ENCODE data around the gene C1QTNF3. TPM values are rescaled to one million over a fixed set of nuclear protein-coding genes. Genes with fewer than 3 reads are reported as not detected.

C1QTNF3 gene
- total RNA-seq, 2 donors from 2014 or later, result 2.7 to 4.6 TPM

- TF ChIP-seq CTCF (IDR thresholded peaks at IDR 0.05), result no peak
- no peak for DNase-seq
- Histone ChIP-seq H3K4me3 (no peak overlapping the region), H3K27ac (no peak overlapping the region), H3K9ac (ENCODE audit: low read depth in 2 of 2, low read length in 2 of 2) (no peak overlapping the region), H3K9me3 (no peaks in the 10 kb centered on the region), H3K27me3 (no peaks in the 10 kb centered on the region), H3K36me3 (no peaks in the 10 kb centered on the region), H3K4me1 (peaks cover 3% of the 10 kb centered on the region)
- intact Hi-C loops (cut with DNase I), result no loop called here
Observed at GRCh38 chr5:34005211-34005610, 37.8 kb downstream of the C1QTNF3 start.

GRCh38 chr5:34003941-34004340 is 39.1 kb downstream of the C1QTNF3 start:
- Histone ChIP-seq H3K27ac (no peak overlapping the region), H3K4me3 (no peak overlapping the region), H3K27me3 (no peaks in the 10 kb centered on the region), H3K4me1 (peaks cover 3% of the 10 kb centered on the region), H3K36me3 (no peaks in the 10 kb centered on the region), H3K9me3 (no peaks in the 10 kb centered on the region), H3K9ac (ENCODE audit: low read depth in 2 of 2, low read length in 2 of 2) (no peak overlapping the region)
- intact Hi-C loops (cut with DNase I), result no loop called here
- DNase-seq, result no peak
- no peak for TF ChIP-seq CTCF (IDR thresholded peaks at IDR 0.05)

DNA sequence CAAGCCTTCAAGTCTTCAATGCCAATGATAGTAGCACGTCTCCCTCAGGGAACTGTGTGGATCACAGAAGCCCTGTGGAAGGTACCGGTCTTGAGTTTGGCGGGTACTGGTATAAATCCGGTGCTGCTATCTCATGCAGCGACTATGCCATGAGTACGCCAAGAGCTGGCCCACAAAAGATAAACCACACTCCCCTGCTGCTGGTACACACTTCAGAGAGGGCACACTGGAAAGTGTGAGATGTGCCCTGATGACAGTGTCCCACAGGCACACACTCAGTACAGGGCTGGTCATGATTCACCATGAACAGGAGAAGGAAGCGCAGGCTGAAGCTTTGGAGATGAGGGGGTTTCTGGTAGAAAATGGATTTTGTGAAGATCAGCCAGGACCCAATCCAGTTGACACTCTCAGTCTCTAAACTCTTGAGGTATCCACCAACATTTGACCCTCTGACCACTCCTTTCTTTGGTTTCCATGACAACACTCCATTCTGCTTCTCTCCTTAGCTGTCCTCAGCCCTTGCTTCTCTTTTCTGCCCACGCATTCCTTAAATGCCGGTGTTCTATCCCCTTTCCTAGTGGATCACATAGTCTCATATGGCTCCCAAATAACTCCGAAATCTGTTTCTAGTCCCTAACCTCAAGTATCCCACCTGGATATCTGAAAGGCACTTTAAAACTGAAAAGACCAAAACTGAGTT is 40.2 kb downstream of the C1QTNF3 start:
- DNase-seq, result no peak
- H3K4me3 ChIP-seq, result no peak overlapping the region
- no peak overlapping the region for H3K27ac ChIP-seq
- no peaks in the 10 kb centered on the region for H3K9me3 ChIP-seq
- intact Hi-C loops (cut with DNase I), result no loop called here
- H3K27me3 ChIP-seq, result no peaks in the 10 kb centered on the region
- no peak overlapping the region for H3K9ac ChIP-seq (ENCODE audit: low read depth in 2 of 2, low read length in 2 of 2)
- H3K4me1 ChIP-seq, result peaks cover 3% of the 10 kb centered on the region
- no peak for TF ChIP-seq CTCF (IDR thresholded peaks at IDR 0.05)
- H3K36me3 ChIP-seq, result no peaks in the 10 kb centered on the region

DNA sequence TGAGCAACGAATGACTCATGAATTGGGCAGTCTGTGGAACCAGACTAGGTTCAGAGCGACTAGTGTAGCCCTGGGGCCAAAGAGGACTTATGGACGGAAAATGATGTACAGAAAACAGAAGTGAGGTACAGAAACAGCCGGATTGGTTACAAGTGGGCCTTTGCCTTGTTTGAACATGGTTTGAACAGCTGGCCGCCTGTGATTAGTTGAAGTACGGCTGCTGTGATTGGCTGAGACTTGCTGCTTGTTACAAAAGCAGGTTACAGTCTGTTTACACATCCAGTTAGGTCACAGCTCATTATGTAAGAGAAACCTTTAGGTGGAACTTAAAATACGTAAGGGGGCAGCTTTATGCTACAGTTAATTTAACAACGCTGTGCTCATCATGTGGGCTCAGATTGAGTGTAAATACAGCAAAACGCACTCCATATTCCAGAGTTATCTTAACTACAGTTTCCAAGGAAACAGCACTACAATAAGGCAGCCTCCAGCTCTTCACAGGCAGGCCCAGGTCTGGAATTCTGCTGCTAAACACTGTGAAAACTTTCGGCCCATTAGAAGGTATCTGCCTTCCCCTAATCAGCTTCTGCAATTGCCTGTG is 41.7 kb downstream of the C1QTNF3 start:
- no peak overlapping the region for H3K9ac ChIP-seq (ENCODE audit: low read depth in 2 of 2, low read length in 2 of 2)
- intact Hi-C loops (cut with DNase I), result no loop called here
- H3K36me3 ChIP-seq, result no peaks in the 10 kb centered on the region
- peak; percentile 63 for DNase-seq
- H3K9me3 ChIP-seq, result no peaks in the 10 kb centered on the region
- no peak for TF ChIP-seq CTCF (IDR thresholded peaks at IDR 0.05)
- no peak overlapping the region for H3K4me3 ChIP-seq
- H3K27ac ChIP-seq, result no peak overlapping the region
- no peaks in the 10 kb centered on the region for H3K27me3 ChIP-seq
- H3K4me1 ChIP-seq, result peaks cover 1% of the 10 kb centered on the region

- Histone ChIP-seq H3K27ac (no peak overlapping the region), H3K4me1 (no peaks in the 10 kb centered on the region), H3K9me3 (no peaks in the 10 kb centered on the region), H3K36me3 (no peaks in the 10 kb centered on the region), H3K9ac (ENCODE audit: low read depth in 2 of 2, low read length in 2 of 2) (no peak overlapping the region), H3K27me3 (no peaks in the 10 kb centered on the region), H3K4me3 (no peak overlapping the region)
- intact Hi-C loops (cut with DNase I), result loop anchor here (10.0 kb wide), 1 partner anchor 455 kb away; no protein-coding TSS in a partner anchor
- no peak for TF ChIP-seq CTCF (IDR thresholded peaks at IDR 0.05)
- no peak for DNase-seq
Observed at GRCh38 chr5:33999978-34000377, 43.0 kb downstream of the C1QTNF3 start.

All from colonic mucosa (tissue), 4 donors.